Adrenal gland (tissue), 12 donors: ENCODE measurements around the gene TP53RK. TPM values are rescaled to one million over a fixed set of nuclear protein-coding genes. Genes with fewer than 3 reads are reported as not detected.

Experiments
- DNase-seq, 7 donors: peaks; one replicate each; pipeline ENCODE4 v3.0.0-alpha.2; 2019 to 2020
- H3K27ac ChIP-seq, 5 donors: fragments of 200-600 bp; sonication (generic) in 4 of 5; 1 replicate in 3 of 5; 2 replicates in 2 of 5; pipeline versions ENCODE4 v1.5.1 to v1.8.0; 2016 to 2020; ENCODE audit warnings: mild to moderate bottlenecking in 1 of 5
- H3K27me3 ChIP-seq: fragments of 200-600 bp; 2 replicates; pipeline ENCODE4 v1.8.0; 2021
- H3K36me3 ChIP-seq, 2 donors: fragments of 200-600 bp; replicated peaks in 1 of 2; 1 replicate in 1 of 2; 2 replicates in 1 of 2; pipeline versions ENCODE4 v1.5.1 to v1.8.0; 2018 to 2022
- H3K4me1 ChIP-seq, 2 donors: fragments of 200-600 bp; replicated peaks in 1 of 2; 1 replicate in 1 of 2; 2 replicates in 1 of 2; pipeline versions ENCODE4 v1.5.1 to v1.8.0; 2018 to 2021
- H3K4me3 ChIP-seq, 4 donors: fragments of 200-600 bp; sonication (generic) in 3 of 4; one replicate each; pipeline ENCODE4 v1.5.1; 2016 to 2018
- H3K9me3 ChIP-seq, 3 donors: fragments of 200-600 bp; sonication (generic) in 1 of 3; replicated peaks in 1 of 3; 1 replicate in 2 of 3; 2 replicates in 1 of 3; pipeline versions ENCODE4 v1.5.1 to v1.8.0; 2016 to 2021
- CTCF ChIP-seq, 6 experiments: fragments of 450-650 bp in 4 of 6; fragments of 200-600 bp in 2 of 6; sonication (generic) in 1 of 6; IDR thresholded peaks; 1 replicate in 5 of 6; 2 replicates in 1 of 6; pipeline versions ENCODE4 v1.5.1 to v1.8.0; 2016 to 2021; ENCODE audit warnings: antibody characterized with exemption in 6 of 6, mild to moderate bottlenecking in 2 of 6, moderate library complexity in 1 of 6
- POLR2A ChIP-seq, 2 donors: fragments of 450-650 bp; IDR thresholded peaks; one replicate each; pipeline ENCODE4 v1.6.1; 2017; ENCODE audit warnings: antibody characterized with exemption in 2 of 2, mild to moderate bottlenecking in 2 of 2, moderate library complexity in 1 of 2
- WGBS, 4 donors: extraction: QIAGEN DNeasy Blood & Tissue Kit in 2 of 4; methylation state at CpG; one replicate each; pipeline versions ENCODE4 v1.1.5 to v1.1.7; 2013 to 2017; 5-methylcytosine and 5-hydroxymethylcytosine counted together
- intact Hi-C, 2 donors: fragments of 100-400 bp; cut with DNase I; formaldehyde crosslinking; loops; one replicate each; pipeline versions ENCODE4 v1.14.1 to v1.15.0; 2022 to 2023
- polyA plus RNA-seq, 3 donors: library from polyadenylated mRNA; stranded (reverse); fragments of 200-250 nt in 2 of 3; fragments of 350-450 nt in 1 of 3; fragmentation: Illumina TruSeq in 1 of 3; extraction: RNeasy Lipid Tissue Mini Kit (QIAGEN cat#74804) in 1 of 3; gene quantifications; one replicate each; pipeline ENCODE4 v1.2.3, GENCODE V29; 2013 to 2014
- total RNA-seq, 9 donors: library from RNA; depleted of rRNA in 4 of 9; stranded (reverse); fragments of >200 nt in 4 of 9; fragments of 120-200 nt in 1 of 9; fragmentation: NEBNext Ultra II Directional in 1 of 9; extraction: Animal tissue kit (Norgen Biotek cat#: 25700) in 1 of 9; gene quantifications; one replicate each; pipeline versions ENCODE4 v1.1.0 to v1.2.4, GENCODE V29; 2013 to 2023
- donor health status: healthy with polysubstance abuse.
- donor health status: Bipolar disorder and iron deficiency.
- donor health status: DM: yes; HTN: yes; CAD: no.
- donor health status: DM: no; HTN: no; CAD: no.
- donor health status: DM: no; HTN: no; CAD: no.
- donor health status: DM: yes; HTN: yes; CAD: no.

Gene TP53RK
- total and polyA plus RNA-seq, 12 donors = 8.9 to 35.0 (median 16.9) TPM

GRCh38 chr20:46638898-46639274 is 50.4 kb downstream of the TP53RK start:
- Histone ChIP-seq H3K27me3 (no peaks in the 10 kb centered on the region), H3K9me3 (no peaks in the 10 kb centered on the region), H3K4me3 (no peak overlapping the region), H3K27ac (no peak overlapping the region), H3K4me1 (no peaks in the 10 kb centered on the region), H3K36me3 (no peaks in the 10 kb centered on the region)
- no peak for DNase-seq
- WGBS, 4 donors = 74 to 89% (median 85%) methylated on average over 4 of the region's 4 CpGs
- intact Hi-C loops = no loop called here
- TF ChIP-seq POLR2A (IDR thresholded peaks at IDR 0.05) = no peak
- no peak for TF ChIP-seq CTCF (IDR thresholded peaks at IDR 0.05)

- no peak for TF ChIP-seq POLR2A (IDR thresholded peaks at IDR 0.05)
- no peak for TF ChIP-seq CTCF (IDR thresholded peaks at IDR 0.05)
- intact Hi-C loops = no loop called here
Measured at GRCh38 chr20:46638134-46638897, 50.9 kb downstream of the TP53RK start.

GRCh38 chr20:46637427-46638133 is 51.7 kb downstream of the TP53RK start:
- Histone ChIP-seq H3K27ac (no peak overlapping the region), H3K9me3 (no peaks in the 10 kb centered on the region), H3K4me1 (no peaks in the 10 kb centered on the region), H3K4me3 (no peak overlapping the region), H3K27me3 (no peaks in the 10 kb centered on the region), H3K36me3 (no peaks in the 10 kb centered on the region)
- no peak for DNase-seq
- WGBS, 4 donors = 90 to 100% (median 94%) methylated on average over 3 to 4 of the region's 4 CpGs
- TF ChIP-seq POLR2A (IDR thresholded peaks at IDR 0.05) = no peak
- no peak for TF ChIP-seq CTCF (IDR thresholded peaks at IDR 0.05)
- intact Hi-C loops = no loop called here

More at GRCh38 chr20:46638134-46638897, 50.9 kb downstream of the TP53RK start:
- H3K9me3 ChIP-seq = no peaks in the 10 kb centered on the region
- DNase-seq = no peak
- no peaks in the 10 kb centered on the region for H3K27me3 ChIP-seq
- H3K36me3 ChIP-seq = no peaks in the 10 kb centered on the region
- no peak overlapping the region for H3K27ac ChIP-seq
- H3K4me1 ChIP-seq = no peaks in the 10 kb centered on the region
- H3K4me3 ChIP-seq = no peak overlapping the region
- 87 to 90% (median 89%) methylated on average over 16 to 18 of the region's 18 CpGs for WGBS, 4 donors

- H3K27me3 ChIP-seq = no peaks in the 10 kb centered on the region
- TF ChIP-seq CTCF (IDR thresholded peaks at IDR 0.05) = no peak
- TF ChIP-seq POLR2A (IDR thresholded peaks at IDR 0.05) = no peak
- H3K4me3 ChIP-seq = no peak overlapping the region
- no peaks in the 10 kb centered on the region for H3K4me1 ChIP-seq
- intact Hi-C loops = no loop called here
- DNase-seq = no peak
- H3K36me3 ChIP-seq = no peaks in the 10 kb centered on the region
- WGBS, 4 donors = 89 to 96% (median 95%) methylated on average over 11 of the region's 11 CpGs
- H3K9me3 ChIP-seq = no peaks in the 10 kb centered on the region
- H3K27ac ChIP-seq = no peak overlapping the region
Measured at GRCh38 chr20:46637020-46637419, 52.2 kb downstream of the TP53RK start.
